Stimulated activated naive CD4-positive, alpha-beta T cell (primary cell): ENCODE measurements around the gene PFKM.
"Not testable (repeated sequence)": the region's sequence is repeated elsewhere in the genome, so short reads cannot be mapped to it uniquely, and the experiment has no call there.

ENCODE experiments used
- DNase-seq, 6 experiments: peaks; one replicate each; lab custom pipeline; 2025; lab: John Stamatoyannopoulos, UW

Gene PFKM

DNA sequence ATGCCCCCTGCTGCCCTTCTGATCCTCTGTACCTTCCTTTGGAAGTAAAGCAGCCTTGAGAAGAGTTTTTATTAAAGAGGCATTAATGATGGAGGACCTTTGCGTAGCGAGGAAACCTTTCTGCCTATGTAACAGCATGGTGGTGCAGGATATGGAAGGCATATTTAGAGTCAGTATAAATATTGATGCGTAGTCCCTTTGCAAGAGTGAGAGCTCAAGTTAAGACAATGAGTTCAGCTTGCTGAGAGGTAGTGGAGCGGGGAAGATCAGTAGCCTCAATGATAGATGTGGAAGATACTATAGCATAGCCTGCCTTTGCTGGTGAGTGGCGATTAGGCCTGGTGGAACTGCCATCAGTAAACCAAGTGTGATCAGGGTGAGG lies 7.9 kb upstream of the PFKM start:
- DNase-seq = not testable (repeated sequence)

DNA sequence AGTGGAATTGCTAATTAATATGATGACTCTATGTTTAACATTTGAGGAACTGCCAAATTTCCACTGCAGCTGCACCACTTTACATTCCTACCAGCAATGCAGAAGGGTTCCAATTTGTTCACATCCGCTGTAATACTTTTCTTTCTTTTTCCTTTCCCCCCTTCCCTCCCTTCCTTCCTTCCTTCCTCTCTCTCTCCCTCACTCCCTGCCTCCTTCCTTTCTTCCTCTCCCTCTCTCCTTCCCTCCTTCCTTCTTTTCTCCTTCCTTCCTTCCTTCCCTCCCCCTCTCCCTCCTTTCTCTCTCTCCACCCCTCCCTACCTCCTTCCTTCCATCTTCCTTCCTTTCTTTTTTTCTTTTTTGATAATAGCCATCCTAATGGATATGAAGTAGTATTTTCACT lies 3.2 kb upstream of the PFKM start:
- DNase-seq = no peak

DNA sequence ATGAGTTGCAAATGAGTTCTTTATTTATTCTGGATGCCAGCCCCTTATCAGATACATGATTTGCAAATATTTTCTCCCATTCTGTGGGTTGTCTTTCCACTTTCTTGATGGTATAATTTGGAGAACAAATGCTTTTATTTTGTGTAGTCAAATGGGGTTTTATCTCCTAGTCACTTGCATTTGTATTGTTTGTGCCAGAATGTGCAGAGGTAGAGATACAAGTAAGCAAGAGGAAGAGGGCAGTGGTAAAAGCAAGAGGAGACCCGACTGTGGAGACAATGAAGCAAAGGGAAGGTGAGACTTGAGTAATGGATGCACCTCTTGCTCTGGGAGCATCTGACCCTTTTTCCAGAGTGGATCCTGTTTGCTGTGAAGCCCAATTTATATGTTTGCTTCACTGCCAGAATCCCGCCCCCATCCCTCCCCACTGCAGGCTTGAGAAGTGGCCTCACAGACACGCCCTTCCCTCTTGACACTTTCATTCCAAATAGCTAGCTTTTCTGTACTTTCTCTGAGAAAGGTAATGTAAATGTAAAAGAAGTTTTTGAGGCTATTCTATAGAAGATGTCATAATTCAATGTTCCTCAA lies 786 bp upstream of the PFKM start:
- no peak for DNase-seq

DNA sequence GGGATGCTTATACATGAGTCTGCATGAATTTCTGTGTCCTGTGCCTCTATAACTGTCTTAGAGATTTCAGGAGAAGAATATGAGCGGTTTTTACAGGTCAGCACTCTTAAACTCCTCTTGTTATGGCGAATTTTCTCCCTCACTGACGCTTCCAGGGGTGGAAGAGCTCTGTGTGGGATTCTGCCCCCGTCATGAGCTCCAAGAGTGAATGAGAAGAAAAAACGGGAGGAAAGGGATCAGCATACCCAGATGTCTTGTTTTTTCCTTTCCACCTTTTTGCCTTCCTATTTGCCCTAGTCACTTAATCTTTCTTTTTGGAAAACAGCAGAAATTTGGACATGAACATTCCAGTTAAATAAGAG lies 651 bp downstream of the PFKM start:
- no peak for DNase-seq

DNA sequence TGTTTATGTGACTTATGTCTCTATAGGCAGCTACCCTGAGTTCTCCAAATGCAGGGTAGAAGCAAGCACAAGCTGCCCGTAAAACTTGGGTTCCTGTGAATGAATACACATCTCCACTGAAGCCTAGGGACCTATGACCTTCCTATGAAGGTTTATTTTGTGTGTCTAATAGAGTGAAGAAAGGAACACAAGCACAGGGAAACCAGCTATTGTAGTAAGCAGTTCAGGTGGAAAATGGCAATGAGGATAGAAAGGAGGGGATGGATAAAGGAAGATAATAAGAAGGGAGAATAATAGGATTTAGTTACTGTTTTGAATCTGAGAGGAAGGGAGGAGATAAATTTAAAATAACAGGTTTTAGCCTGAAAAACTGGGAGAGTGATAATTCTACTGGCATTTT lies 2.4 kb downstream of the PFKM start:
- DNase-seq = no peak

DNA sequence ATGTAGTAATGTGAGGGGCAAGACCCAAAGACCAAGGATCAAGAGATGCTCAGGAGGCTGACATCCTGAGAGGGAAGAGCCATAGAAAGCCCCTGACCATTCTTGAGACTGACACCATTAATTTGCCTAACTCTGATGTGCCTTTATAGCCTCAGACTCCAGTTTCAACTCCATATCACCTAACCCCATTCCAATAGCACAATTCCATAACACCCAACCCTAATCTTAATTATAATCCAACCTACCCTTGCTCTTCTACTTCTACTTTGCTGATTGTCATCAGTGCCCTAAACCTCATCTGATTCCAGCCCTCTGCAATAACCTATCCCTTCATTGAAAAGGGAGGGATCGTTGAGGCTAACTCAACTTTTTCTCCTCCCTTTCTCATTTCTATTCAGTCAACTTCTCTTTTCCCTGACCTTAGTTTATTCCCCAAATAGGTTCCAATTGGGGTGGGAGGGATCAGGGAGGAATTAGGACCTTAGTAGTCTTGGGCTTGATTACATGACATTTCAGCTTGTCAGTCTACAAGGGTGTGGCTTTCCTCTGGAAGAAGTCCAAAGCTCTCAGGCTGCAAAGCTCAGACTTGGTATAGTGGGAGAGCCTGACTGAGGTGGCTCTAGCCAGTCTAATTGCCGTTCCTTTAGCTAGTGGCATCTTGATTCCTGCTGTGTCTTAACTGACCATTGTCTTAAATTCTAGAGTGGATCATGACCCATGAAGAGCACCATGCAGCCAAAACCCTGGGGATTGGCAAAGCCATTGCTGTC lies 3.1 kb downstream of the PFKM start:
- DNase-seq = no peak

DNA sequence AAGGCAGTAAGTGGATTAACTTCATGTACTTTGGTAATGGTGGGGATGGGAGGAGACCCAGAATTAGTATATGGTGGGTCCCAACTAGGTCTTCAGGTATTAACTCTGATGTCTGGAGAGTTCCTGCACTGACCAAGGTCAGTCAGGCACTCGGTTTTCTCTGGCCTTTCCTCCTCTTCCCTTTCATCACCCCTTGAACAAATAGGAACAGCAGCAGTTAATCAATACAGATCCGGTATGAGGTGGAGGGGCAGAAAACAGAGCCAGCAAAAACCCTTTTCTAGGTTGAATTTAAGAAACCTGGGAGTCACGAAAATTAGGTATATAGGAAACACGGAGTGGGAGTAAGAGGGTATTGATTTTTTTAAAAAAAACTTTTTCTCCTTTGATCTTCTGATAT lies 4.0 kb downstream of the PFKM start:
- no peak for DNase-seq

DNA sequence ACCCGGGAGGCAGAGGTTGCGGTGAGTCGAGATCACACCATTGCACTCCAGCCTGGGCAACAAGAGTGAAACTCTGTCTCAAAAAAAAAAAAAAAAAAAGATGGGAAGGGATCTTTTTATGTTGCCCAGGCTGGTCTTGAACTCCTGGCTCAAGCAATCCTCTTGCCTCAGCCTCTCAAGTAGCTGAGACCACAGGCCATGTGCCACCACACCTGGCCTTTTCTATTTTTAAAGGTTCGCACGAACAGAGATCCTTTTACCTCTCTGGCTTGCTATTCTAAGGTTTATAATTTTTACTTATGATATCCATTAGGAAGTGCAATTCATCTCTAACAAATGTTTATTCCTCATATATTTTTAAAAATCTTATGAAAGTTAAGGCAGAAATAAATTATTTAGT lies 6.4 kb downstream of the PFKM start:
- DNase-seq = not testable (repeated sequence)

DNA sequence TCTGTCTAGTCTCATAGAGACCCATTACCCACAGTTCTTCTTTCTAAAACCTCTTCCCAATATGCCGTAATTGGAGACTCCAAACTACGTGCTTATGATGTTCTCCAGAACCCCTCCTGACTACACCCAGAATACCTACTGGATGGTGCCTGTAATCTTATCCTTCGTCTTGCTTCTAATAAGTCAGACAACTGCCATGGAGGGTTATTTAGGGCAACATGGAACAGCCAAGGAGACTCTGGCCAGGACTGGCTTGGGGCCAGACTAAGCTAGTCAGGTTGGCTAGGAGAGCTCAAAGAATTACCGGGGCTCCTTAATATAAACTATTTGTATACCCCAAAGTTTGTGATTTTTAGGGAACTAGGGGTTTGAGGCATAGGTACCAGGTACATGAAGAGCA lies 6.8 kb downstream of the PFKM start:
- DNase-seq = no peak

DNA sequence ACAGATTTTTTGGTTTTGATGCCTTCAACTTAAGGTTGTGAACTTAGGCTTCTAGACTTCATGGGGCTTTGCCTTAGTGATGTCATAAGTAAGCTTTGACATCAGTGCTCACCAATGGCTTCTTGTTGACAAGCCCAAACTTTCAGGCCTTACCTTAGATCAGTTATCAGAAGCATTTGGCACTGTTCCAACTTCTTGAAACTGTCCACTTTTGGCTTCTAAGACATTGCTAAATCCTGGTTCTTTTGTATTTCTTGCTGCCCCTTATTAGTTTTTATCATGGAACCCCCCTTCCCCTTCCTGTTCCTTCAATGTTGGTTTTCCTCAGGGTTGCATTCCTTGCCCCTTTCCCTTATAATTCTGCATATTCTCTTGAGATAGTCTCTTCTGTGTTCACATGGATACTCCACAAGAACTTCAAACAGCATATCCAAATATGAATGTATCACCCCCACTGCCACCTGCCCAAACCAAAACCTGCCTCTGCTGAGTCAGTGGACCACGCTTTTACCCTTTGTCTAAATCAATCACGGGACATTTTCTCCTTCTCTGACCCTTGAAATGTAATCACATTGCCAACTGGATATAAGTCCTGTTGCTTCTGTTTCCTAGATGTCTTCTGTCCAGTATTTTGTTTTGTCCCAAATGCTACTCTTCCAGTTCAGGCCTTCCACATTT lies 7.9 kb downstream of the PFKM start:
- no peak for DNase-seq

DNA sequence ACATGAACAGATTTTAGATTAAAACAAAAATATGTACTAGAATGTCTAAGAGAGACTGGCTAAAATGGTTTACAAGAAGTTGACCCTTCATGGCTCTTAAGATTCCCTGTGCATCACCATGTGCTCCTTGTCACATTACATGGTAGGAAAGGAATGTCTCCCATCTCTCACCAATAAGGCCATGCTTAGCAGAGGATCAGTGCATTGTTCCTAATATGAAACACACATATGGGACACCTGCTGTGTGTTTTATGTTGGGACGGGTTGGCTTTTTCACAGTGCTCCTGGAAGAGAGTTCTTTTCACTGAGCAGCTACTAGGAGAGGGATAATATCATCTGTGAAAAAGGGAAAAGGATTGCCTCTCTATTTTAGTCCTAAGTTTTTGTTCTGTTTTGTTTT lies 9.6 kb downstream of the PFKM start:
- no peak for DNase-seq

DNA sequence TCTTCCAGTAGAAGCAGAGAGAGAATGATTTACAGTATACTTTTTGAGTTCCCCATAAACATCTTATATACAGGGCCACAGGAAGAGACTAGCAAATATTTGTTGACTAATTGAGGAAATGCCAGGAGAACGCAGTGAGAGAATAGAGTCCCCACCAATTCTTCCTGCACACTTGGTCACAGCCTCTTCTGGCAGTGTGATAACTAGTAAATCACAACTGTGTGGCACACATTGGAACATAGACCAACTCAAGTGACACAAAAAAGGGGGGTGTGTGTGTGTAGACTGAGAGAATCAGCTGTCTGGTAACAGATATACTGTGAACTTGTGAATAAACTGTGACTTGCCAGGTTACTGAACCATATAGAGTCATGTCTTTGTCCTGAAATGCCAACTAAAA lies 10.2 kb downstream of the PFKM start:
- no peak for DNase-seq

DNA sequence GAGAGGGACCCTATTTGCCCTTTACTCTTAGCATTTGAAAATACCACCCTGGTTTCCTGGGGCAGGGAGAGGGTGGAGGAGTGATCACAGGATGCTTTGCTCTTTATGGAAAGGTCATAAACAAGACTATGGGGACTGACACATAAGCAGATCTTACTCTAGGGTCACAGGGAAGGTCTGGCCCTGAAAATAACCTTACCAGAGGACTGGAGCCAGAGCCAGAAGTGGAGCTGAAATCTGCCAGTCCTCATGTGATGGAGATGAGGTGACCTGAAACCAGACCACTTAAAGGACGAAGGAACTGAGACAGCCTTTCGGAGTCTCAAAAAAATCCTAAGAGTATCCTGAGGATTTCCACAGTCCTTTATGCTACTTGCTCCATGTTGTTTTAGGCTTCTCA lies 12.4 kb downstream of the PFKM start:
- DNase-seq = no peak

DNA sequence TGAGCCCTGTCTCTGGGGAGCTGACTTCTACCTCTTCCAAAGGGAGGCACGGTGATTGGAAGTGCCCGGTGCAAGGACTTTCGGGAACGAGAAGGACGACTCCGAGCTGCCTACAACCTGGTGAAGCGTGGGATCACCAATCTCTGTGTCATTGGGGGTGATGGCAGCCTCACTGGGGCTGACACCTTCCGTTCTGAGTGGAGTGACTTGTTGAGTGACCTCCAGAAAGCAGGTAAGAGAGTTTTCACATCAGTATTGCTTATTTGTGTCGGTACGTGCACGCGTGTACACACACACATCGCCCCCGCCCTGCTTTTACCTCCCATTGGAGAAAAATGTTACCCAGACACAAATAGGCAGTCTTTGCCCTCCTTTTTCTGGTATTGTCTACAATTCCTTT lies 13.7 kb downstream of the PFKM start:
- DNase-seq = no peak

DNA sequence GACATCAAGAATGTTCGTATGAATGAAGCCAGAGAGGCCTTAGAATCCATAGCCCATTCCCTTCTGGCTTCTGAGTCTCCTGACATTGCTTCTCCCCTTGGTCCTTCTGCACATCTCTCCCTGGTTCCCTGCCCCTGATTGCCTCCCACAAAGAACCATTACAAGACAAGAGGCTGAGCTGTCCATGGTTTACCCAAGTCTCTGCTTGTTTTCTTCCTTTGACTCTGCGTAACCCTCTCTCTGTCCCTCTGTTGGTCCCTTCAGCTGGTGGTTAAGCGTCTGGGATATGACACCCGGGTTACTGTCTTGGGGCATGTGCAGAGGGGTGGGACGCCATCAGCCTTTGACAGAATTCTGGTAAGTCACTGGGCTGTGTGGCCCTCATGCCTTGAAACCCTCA lies 15.9 kb downstream of the PFKM start:
- DNase-seq = no peak

DNA sequence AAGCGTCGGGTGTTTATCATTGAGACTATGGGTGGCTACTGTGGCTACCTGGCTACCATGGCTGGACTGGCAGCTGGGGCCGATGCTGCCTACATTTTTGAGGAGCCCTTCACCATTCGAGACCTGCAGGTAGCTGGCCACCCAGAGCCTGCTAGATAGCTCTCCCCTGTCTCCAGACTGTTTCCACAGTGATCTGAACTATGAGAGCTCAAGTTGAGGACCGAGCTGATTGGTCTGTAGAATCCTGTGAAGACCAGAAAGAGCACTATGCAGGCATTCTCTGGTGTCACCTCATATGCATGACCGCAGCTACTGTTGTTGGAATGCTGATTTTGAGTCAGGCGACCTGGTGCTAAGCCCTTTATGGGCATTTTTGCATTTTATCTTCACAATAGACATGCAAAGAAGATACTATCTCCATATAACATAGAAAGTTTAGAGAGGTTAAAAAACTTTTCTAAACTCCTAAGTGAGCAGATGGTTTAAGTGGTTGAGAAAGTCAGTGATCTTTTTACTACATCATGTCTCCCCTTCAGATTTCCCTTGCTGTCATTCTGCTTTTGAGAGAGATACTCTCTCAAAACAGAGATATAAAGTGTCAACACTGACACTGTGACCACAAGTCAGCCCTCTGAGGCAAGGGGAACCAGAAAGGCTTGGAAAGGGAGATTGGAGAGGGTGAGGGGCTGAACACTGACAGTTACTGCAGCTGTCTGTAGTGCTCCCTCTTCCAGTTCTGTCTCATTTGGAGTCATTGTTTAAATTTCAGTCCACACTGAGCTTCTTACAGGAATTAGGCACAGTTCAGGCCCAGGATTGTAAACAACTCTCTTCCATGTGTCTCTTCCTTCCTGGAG lies 23.9 kb downstream of the PFKM start:
- DNase-seq = no peak

DNA sequence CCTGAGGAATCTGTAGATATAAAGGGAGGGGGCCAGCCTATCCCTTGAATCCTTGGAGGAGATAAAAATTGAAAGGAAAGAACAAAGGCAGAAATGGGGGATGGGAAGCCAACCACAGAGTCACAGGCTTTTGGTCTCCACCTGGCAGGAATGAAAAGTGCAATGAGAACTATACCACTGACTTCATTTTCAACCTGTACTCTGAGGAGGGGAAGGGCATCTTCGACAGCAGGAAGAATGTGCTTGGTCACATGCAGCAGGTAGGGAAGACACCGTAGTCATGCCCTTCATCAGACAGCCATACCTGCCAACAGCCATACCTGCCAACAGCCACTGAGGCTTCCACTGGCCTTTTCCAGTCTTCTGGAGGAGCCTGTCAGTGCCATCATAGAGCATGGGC lies 24.7 kb downstream of the PFKM start:
- no peak for DNase-seq

DNA sequence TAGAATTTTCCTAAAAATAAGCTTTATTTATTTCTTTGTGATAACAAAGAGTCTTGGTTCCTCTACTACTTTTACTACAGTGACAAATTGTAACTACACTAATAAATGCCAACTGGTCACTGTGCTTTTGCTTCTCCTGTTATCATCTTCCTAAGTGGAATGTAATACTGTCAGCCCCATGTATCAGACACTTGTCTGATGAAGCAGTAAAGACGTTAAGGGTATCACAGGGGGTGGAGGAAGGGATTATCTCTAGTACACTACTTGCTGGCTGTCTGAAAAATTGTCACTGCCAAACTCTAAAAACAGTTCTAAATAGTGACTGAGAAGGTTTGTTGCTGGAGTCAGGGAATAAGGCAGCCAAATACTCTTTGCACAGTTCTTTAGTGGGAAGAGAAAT lies 26.8 kb downstream of the PFKM start:
- DNase-seq = no peak

DNA sequence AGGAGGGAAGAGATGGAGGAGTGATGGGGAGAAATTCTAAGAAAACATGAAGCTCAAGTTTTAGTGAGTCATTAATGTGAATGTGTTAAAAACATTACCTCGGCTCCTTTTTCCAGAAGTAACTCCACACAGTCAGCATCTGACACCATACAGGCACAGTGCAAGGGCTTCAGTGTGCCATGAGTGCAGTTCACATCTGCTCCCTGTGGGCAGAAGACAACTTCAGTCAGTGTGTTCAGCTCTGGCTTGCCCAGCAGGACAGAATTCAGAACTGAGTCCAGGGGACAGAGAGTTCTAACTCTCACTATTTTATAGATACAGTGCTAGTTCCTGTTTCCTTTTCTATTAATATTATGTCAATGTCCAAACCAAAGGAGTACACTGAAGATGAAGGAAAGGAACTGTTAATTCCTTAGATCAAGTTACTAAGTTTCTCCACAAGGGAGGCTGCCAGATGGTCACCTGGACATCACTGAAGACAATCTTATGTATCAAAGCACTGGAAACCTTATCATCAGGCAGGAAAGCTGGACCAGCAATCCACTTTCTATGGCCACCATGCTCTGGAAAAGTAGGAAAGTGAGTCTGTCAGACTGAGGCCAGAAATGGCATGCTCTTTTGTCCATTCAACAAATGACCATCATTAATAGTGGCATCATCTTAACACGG lies 32.1 kb downstream of the PFKM start:
- no peak for DNase-seq

DNA sequence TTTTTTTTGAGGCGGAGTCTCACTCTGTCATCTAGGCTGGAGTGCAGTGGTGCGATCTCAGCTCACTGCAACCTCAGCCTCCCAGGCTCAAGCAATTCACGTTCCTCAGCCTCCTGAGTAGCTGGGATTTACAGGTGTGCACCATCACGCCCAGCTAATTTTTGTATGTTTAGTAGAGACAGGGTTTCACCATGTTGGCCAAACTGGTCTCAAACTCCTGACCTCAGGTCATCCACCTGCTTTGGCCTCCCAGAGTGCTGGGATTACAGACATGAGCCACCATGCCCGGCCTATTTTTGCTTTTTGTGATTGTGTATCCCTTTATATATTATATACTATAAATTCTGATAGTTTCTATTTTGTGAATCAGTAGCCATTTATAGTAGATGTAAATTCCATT lies 36.6 kb downstream of the PFKM start:
- DNase-seq = not testable (repeated sequence)

DNA sequence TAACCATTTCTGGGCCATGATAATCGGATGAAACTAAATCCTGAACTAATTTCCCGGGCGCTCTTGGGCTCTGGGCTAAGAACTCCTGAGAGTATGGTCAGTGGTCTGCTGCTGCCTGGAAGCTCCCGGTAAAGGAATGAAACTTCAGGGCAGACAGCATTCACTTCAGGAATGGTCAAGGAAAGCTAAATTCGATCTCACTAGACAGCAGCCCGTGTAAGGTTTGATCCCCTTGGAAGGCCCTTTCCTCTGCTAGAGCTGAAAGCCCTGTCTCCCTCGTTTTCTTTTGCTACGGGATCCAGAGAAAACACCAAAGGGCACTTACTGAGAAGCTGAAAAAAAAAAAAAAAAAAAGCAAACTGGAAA lies 37.5 kb downstream of the PFKM start:
- peak in 1 of 6 experiments; percentile 40 for DNase-seq
